HG03575 (cell line): ENCODE data around the gene CPSF2.

Experiments used
- ATAC-seq: cut with Tn5 transposase; IDR thresholded peaks from one replicate; pipeline ENCODE4 v1.9.1; 2021; ENCODE audit not compliant: unreplicated experiment, insufficient number of reproducible peaks, low FRiP score; ENCODE audit errors: extremely low read depth

The CPSF2 gene

GRCh38 chr14:92215579-92215978 is 93.8 kb downstream of the CPSF2 start:
- ATAC-seq: no peak

GRCh38 chr14:92217936-92218335 is 96.2 kb downstream of the CPSF2 start:
- no peak for ATAC-seq
